HEK293T (cell line): Measurements from ENCODE around the gene MEDAG.

Experiments used
- CTCF ChIA-PET: fragments of 350-600 bp; formaldehyde crosslinking; extraction: SDS; loops from one replicate; lab custom pipeline; 2021; ENCODE audit warnings: antibody characterized with exemption, inconsistent platforms; lab: Yijun Ruan, JAX
- POLR2A ChIA-PET: fragments of 350-600 bp; formaldehyde crosslinking; extraction: SDS; loops from one replicate; lab custom pipeline; 2020; ENCODE audit warnings: antibody characterized with exemption, inconsistent platforms; lab: Yijun Ruan, JAX
- DNase-seq: peaks from one replicate; pipeline ENCODE4 v3.0.0; 2012; ENCODE audit warnings: mixed read lengths; ENCODE audit errors: extremely low spot score
- ARNT ChIP-seq: fragments of 450-650 bp; IDR thresholded peaks from 2 replicates; pipeline ENCODE4 v1.6.1; 2017; ENCODE audit warnings: mild to moderate bottlenecking
- BHLHE40 ChIP-seq: fragments of 450-650 bp; IDR thresholded peaks from 2 replicates; pipeline ENCODE4 v1.6.1; 2016; ENCODE audit warnings: mild to moderate bottlenecking, moderate library complexity, borderline replicate concordance
- CTBP1 ChIP-seq: fragments of 450-650 bp; IDR thresholded peaks from 2 replicates; pipeline ENCODE4 v1.6.1; 2016; ENCODE audit warnings: borderline replicate concordance
- ELF4 ChIP-seq: fragments of 450-650 bp; IDR thresholded peaks from 2 replicates; pipeline ENCODE4 v1.6.1; 2017; ENCODE audit warnings: antibody characterized with exemption
- FOXA1 ChIP-seq: fragments of 450-650 bp; IDR thresholded peaks from 2 replicates; pipeline ENCODE4 v1.6.1; 2016; ENCODE audit warnings: mild to moderate bottlenecking
- FOXK2 ChIP-seq: fragments of 450-650 bp; IDR thresholded peaks from 2 replicates; pipeline ENCODE4 v1.6.1; 2016; ENCODE audit warnings: mild to moderate bottlenecking
- FOXM1 ChIP-seq: fragments of 450-650 bp; IDR thresholded peaks from 2 replicates; pipeline ENCODE4 v1.6.1; 2017; ENCODE audit warnings: mild to moderate bottlenecking, borderline replicate concordance
- HDGF ChIP-seq: fragments of 450-650 bp; IDR thresholded peaks from 2 replicates; pipeline ENCODE4 v1.6.1; 2017; ENCODE audit warnings: antibody characterized with exemption, borderline replicate concordance
- L3MBTL2 ChIP-seq: fragments of 450-650 bp; conservative IDR thresholded peaks from 2 replicates; pipeline ENCODE4 v1.6.1; 2016; ENCODE audit warnings: mild to moderate bottlenecking
- LEF1 ChIP-seq: fragments of 450-650 bp; IDR thresholded peaks from 2 replicates; pipeline ENCODE4 v1.6.1; 2017; ENCODE audit warnings: mild to moderate bottlenecking, borderline replicate concordance
- NFRKB ChIP-seq: fragments of 450-650 bp; IDR thresholded peaks from 2 replicates; pipeline ENCODE4 v1.6.1; 2016; ENCODE audit warnings: mild to moderate bottlenecking, moderate library complexity
- PKNOX1 ChIP-seq: fragments of 450-650 bp; IDR thresholded peaks from 2 replicates; pipeline ENCODE4 v1.6.1; 2016
- SP1 ChIP-seq: fragments of 450-650 bp; IDR thresholded peaks from 2 replicates; pipeline ENCODE4 v1.6.1; 2017
- SUZ12 ChIP-seq: fragments of 450-650 bp; IDR thresholded peaks from 2 replicates; pipeline ENCODE4 v1.6.1; 2016; ENCODE audit warnings: mild to moderate bottlenecking
- TARDBP ChIP-seq: fragments of 450-650 bp; IDR thresholded peaks from 2 replicates; pipeline ENCODE4 v1.6.1; 2016
- ZNF384 ChIP-seq: fragments of 450-650 bp; IDR thresholded peaks from 2 replicates; pipeline ENCODE4 v1.6.1; 2016

Gene MEDAG

DNA sequence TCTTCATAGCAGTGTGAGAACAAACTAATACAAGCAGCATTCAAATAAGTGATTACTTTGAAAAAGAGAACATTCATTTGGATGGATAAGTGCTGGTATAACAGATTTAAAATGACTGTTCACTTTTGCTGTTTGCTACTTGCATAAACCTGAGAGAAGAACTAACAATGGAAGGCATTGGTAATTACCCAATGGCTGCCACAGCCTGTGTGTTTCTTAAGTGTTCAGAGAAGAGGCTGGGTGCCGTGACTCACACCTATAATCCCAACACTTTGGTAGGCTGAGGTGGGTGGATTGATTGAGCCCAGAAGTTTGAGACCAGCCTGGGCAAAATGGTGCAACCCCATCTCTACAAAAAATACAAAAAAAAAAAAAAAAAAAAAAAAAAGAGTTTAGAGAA lies 21.5 kb downstream of the MEDAG start:
- POLR2A ChIA-PET = no interaction called here
- TF ChIP-seq SUZ12 = no peak
- TF ChIP-seq CTBP1 = no peak
- TF ChIP-seq NFRKB = no peak
- no peak for TF ChIP-seq L3MBTL2
- TF ChIP-seq ELF4 = no peak
- TF ChIP-seq HDGF = no peak
- TF ChIP-seq PKNOX1 = no peak
- no peak for TF ChIP-seq FOXA1
- TF ChIP-seq SP1 = no peak
- TF ChIP-seq BHLHE40 = no peak
- no peak for TF ChIP-seq TARDBP
- no peak for TF ChIP-seq ZNF384
- no peak for TF ChIP-seq FOXM1
- TF ChIP-seq FOXK2 = no peak
- TF ChIP-seq ARNT = no peak
- no peak for TF ChIP-seq LEF1
- CTCF ChIA-PET = interaction anchor here (1.3 kb wide), 1 partner anchor 12 kb away, joined by 7 read pairs; no protein-coding TSS in a partner anchor

DNA sequence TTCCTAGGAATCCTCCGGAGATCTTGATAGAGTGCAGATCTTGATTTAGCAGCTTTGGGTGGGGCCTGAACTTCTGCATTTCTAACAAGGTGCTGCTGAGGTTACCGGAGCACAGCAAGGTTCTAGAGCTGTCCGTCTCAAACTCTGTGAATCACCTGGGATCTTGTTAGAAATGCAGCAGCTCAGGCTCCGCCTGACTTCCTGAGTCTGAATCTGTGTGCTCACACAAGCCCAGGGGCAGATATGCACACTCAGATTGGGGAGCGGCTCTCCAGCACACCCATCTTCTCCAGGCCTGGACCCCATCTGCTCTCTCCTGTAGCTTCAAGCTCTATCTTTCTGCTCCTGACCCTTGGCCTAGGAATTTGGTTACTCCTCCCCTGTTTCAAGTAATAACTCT lies 22.9 kb downstream of the MEDAG start:
- POLR2A ChIA-PET = no interaction called here
- DNase-seq = no peak
- no peak for TF ChIP-seq BHLHE40
- no peak for TF ChIP-seq HDGF
- TF ChIP-seq ARNT = no peak
- TF ChIP-seq FOXK2 = no peak
- TF ChIP-seq SUZ12 = no peak
- no peak for TF ChIP-seq ELF4
- TF ChIP-seq L3MBTL2 = no peak
- TF ChIP-seq PKNOX1 = no peak
- no peak for TF ChIP-seq NFRKB
- no peak for TF ChIP-seq TARDBP
- TF ChIP-seq LEF1 = no peak
- TF ChIP-seq ZNF384 = no peak
- TF ChIP-seq CTBP1 = no peak
- no peak for TF ChIP-seq FOXM1
- TF ChIP-seq FOXA1 = no peak
- no peak for TF ChIP-seq SP1
- CTCF ChIA-PET = interaction anchor here (1.3 kb wide), 1 partner anchor 13 kb away, joined by 7 read pairs; no protein-coding TSS in a partner anchor

More for the DNA sequence above, 21.5 kb downstream of the MEDAG start:
- DNase-seq = no peak

DNA sequence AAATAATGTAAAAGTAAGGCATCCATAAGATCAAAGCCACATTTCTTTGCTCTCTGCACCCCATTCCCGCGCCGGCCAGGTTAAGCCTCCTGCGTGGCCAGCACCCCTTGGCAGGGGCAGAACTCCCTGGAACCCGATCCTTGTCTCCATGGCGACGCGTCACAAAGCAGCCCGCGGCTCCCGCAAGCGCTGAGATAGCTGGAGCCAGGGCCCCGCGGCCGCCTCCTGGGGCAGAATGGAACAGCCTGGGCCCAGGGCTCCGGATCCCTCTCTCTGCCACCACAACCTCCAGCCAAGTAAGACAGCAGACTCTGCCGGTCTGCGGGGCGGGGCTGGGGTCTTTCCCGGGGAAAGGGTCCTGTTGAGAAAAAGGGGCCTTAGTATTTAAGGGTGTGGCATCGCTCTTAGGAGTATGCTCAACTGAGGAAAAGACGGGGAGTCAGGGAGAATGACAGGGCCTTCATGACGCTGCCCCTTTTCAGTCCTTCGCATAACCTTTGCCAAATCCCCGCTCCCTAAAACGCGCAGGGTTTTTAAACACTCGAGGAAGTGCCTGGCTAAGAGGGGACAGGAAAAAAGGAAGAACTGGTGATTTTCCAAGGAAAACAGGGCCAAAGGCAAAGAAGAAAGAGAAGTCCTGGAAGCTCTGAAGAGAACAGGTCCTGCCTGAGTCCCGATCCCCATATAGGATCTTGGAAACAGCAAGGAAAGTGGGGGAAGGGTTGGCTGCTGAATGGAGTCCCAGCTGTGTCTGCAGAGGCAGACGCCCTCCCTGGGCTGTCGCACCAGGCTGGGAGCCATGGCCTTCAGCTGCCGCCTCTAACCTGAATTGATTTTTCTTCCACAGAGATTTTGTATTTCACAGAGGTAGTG lies 26.6 kb downstream of the MEDAG start, which contains the start of gene TEX26:
TSS of gene TEX26 (plus strand) at position 176 of the 873 bp plus-strand sequence. CDS start at position 236, 60 bp downstream.
- TF ChIP-seq ZNF384 = no peak
- ChIA-PET CTCF (no interaction called here), POLR2A (no interaction called here)
- DNase-seq = no peak

DNA sequence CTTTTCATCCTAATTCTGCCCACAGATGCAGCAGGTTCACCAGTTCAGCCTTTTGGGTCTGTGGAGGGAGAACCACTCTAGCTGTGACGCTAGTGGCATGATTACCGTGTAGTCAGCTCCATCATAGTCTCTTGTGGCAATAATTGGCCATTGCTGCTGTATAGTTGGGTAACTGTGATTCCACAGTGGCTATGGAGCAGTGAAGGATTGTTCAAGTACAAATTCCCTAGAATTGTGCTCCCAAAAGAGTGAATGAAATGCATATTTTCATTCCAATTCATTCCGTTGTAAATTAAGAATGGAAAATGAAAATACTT lies 27.2 kb downstream of the MEDAG start:
- DNase-seq = no peak
- ChIA-PET CTCF (no interaction called here), POLR2A (no interaction called here)
- TF ChIP-seq NFRKB (no peak), FOXA1 (no peak), ELF4 (no peak), CTBP1 (no peak), ARNT (no peak), L3MBTL2 (no peak), FOXM1 (no peak), SP1 (no peak), BHLHE40 (no peak), SUZ12 (no peak), FOXK2 (no peak), LEF1 (no peak), TARDBP (no peak), ZNF384 (no peak)

GRCh38 chr13:30934381-30934780 lies 28.3 kb downstream of the MEDAG start:
- DNase-seq = no peak
- CTCF ChIA-PET = no interaction called here
- TF ChIP-seq L3MBTL2 (no peak), TARDBP (no peak), BHLHE40 (no peak)
- POLR2A ChIA-PET = no interaction called here

- POLR2A ChIA-PET = no interaction called here
- CTCF ChIA-PET = no interaction called here
- TF ChIP-seq HDGF (no peak), L3MBTL2 (no peak), FOXK2 (no peak), SUZ12 (no peak), BHLHE40 (no peak), CTBP1 (no peak)
- no peak for DNase-seq
Observed at GRCh38 chr13:30934803-30935202, 28.7 kb downstream of the MEDAG start.

DNA sequence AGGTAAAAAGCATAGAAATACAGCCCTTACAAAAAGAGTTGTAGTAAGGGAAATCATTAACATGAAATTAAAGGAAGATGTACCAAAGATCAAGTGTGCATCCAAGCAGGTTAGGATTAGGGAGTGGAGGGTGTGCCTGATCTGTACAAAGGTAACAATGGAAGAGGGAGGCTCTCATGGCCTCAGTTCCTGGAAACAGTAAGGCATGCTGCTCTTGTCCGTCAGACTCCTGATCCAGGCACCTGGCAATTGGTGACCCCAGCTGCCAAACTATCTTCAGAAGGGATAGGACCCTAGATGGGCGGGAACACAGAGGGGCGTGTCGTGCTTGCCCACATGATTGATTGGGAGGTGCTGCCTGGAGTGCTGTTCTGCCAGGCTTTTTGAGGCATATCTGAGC lies 30.9 kb downstream of the MEDAG start:
- POLR2A ChIA-PET = no interaction called here
- DNase-seq = no peak
- TF ChIP-seq SP1 = no peak
- TF ChIP-seq BHLHE40 = no peak
- no peak for TF ChIP-seq HDGF
- TF ChIP-seq NFRKB = no peak
- TF ChIP-seq LEF1 = no peak
- TF ChIP-seq CTBP1 = no peak
- CTCF ChIA-PET = no interaction called here
